HG02571 (cell line): ENCODE results near the gene CRKL.
"Not testable (repeated sequence)": the region's sequence is repeated elsewhere in the genome, so short reads cannot be mapped to it uniquely, and the experiment has no call there.

Experiments
- ATAC-seq: cut with Tn5 transposase; IDR thresholded peaks from one replicate; pipeline ENCODE4 v1.9.1; 2021; ENCODE audit warnings: mild to moderate bottlenecking, moderate library complexity; ENCODE audit not compliant: unreplicated experiment

The CRKL gene

GRCh38 chr22:20965888-20966855 lies 49.0 kb downstream of the CRKL start:
- ATAC-seq, result no peak

GRCh38 chr22:20966883-20967696 lies 49.9 kb downstream of the CRKL start, which contains the start of gene AIFM3:
AIFM3 (plus strand) TSS chr22:20967255; CDS start chr22:20967945, 690 bp downstream.
- ATAC-seq, result no peak

GRCh38 chr22:20967697-20968211 lies 50.5 kb downstream of the CRKL start:
- no peak for ATAC-seq

GRCh38 chr22:20968281-20968977 lies 51.2 kb downstream of the CRKL start:
- ATAC-seq, result no peak

- no peak for ATAC-seq
Observed at GRCh38 chr22:20970939-20971657, 53.9 kb downstream of the CRKL start.

- ATAC-seq, result not testable (repeated sequence)
Observed at GRCh38 chr22:20972014-20972694, 54.9 kb downstream of the CRKL start.

GRCh38 chr22:20972933-20973577 lies 55.8 kb downstream of the CRKL start:
- ATAC-seq, result no peak

- ATAC-seq, result no peak
Observed at GRCh38 chr22:20973634-20974286, 56.6 kb downstream of the CRKL start.

GRCh38 chr22:20974336-20974955 lies 57.2 kb downstream of the CRKL start:
- no peak for ATAC-seq

GRCh38 chr22:20975541-20976290 lies 58.5 kb downstream of the CRKL start:
- ATAC-seq, result no peak

GRCh38 chr22:20976291-20976877 lies 59.2 kb downstream of the CRKL start:
- no peak for ATAC-seq

- no peak for ATAC-seq
Observed at GRCh38 chr22:20977019-20977418, 59.8 kb downstream of the CRKL start.

- ATAC-seq, result no peak
Observed at GRCh38 chr22:20977516-20978170, 60.4 kb downstream of the CRKL start.

GRCh38 chr22:20978419-20978818 lies 61.2 kb downstream of the CRKL start:
- no peak for ATAC-seq

GRCh38 chr22:20979243-20979809 lies 62.1 kb downstream of the CRKL start:
- ATAC-seq, result no peak

- ATAC-seq, result no peak
Observed at GRCh38 chr22:20979940-20980453, 62.8 kb downstream of the CRKL start.
